Fibroblast of peridontal ligament (primary cell): ENCODE measurements around the gene COQ8A.

ENCODE experiments used
- DNase-seq: peaks from one replicate; pipeline ENCODE4 v3.0.0-alpha.2; 2010; ENCODE audit errors: extremely low read depth

COQ8A gene

DNA sequence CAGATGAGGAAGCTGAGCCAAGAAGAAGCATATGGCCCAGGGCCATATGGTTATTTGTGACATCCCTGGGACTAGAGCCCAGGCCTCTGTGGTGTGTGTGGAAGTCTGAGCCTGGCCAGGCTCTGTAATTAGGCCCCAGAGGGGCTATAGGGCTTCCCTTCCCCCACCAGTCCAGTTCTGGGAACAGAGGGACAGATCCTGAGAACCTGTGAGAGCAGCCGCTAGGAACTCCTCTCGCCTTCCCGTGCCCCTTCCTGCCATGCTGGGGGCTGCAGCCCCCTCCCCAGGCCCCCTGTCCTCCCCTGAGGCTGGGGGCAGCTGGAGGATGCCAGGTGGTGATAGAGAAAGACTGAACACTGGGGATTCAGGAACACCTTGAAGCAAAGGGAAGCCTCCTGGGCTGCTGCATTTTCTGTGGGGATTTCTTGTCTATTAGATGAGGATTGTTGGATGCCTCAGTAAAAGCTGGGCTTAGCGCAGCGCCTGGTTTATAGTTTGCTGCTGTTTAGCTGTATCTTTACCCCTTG lies 33.3 kb downstream of the COQ8A start:
- DNase-seq = peak; percentile 62

DNA sequence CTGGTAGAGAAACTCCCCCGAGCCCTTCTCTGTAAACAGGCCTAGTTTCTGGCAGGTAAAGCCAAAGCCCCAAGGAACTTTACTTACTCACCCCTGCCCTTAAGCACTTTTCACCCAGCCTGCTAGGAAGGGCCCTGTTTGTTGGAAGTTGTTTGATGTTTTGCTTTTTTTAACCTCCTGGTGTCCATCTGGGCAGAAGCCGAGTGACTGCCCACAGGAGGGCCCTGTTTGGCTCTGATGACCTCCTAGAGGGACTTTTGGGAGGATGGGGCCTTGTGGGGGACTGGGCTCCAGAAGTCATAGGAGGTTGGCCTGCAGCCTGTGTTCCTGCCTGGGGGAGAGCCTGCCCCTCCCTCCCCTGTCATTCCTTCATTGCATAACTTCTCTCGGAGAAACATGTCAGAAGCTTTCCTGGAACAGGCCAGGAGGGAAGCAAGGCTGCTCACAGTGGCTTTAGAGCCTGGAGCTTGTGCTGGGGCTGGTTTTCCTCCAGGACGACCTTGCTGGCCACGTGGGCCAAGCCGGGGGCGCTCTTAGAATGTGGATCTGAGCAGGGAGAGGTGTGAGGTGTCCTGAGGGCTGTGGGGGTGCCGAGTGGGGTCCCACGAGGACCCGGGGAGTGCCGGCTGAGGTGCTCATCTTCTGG lies 33.9 kb downstream of the COQ8A start:
- peak; percentile 42 for DNase-seq

DNA sequence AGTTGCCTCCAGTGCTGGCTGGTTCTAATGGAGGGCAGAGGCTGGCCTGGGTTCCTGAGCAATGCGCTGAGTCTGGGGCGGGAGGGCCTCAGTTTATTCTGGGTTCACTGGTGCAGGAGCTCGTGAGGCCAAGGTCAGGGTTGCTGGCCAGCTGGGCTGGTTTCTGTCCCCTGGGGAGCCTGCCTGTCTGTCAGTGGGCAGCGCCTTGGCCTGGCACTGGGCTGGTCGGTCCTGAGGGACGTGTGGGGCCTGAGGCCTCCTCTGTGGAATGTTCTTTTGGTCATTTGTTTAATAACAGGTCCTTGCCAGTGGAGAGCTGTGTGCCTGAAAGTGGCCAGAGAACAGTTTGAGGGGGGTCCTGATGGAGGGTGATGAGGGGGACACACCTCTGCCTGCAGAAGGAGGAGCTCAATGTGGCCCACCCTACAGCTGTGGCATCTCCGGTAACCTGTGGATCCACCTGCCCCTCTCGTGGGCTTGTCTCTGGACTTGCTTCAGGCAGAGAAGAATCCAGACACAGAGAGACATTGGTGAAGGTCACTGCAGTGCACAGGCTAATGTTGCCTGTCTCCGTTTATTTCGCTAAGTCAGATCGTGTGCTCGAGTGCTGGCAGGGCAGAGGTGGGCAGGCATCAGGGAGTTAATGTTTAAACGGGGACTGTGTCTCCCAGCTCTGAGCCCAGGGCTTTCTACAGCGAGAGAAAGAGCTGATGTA lies 34.6 kb downstream of the COQ8A start:
- DNase-seq = no peak

DNA sequence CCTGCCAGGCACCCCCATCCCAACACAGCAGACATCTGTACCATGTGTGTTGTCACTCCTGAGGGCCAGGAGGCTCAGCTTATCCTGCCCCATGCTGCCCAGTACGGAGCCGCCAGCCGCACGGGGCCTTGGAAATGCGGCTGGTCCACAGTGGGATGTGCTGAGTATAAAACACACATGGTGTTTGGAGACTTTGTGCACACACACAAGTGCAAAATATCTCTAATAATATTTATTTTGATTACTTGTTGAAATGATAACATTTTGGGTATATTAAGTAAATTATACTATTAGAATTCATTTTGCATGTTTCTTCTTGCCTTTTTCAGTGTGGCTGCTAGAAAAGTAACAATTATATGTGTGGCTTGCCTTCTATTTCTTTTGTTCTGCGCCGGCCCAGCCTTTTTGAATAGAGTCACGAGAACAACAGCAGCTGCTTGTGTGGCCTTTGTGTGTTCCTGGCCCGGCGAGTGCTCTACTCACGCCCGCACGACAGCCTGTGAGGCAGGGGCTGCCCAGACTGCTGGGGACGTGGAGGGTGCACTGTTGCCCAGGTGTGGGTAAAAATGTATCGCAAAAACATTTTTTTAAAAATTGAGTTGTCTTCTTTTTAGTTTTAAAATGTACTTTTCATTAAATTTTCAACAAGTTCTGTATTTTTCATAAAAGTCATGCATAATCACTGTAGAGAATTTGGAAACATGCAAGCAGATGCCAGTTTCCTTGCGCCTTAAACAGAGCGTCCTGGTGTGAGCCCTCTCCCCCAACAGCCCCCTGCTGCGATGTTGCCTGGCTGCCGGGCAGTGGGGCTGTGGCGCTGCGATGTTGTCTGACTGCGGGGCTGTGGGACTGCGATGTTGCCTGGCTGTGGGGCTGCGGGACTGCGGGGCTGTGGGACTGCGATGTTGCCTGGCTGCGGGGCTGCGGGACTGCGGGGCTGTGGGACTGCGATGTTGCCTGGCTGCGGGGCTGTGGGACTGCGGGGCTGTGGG lies 35.5 kb downstream of the COQ8A start:
- DNase-seq = no peak

DNA sequence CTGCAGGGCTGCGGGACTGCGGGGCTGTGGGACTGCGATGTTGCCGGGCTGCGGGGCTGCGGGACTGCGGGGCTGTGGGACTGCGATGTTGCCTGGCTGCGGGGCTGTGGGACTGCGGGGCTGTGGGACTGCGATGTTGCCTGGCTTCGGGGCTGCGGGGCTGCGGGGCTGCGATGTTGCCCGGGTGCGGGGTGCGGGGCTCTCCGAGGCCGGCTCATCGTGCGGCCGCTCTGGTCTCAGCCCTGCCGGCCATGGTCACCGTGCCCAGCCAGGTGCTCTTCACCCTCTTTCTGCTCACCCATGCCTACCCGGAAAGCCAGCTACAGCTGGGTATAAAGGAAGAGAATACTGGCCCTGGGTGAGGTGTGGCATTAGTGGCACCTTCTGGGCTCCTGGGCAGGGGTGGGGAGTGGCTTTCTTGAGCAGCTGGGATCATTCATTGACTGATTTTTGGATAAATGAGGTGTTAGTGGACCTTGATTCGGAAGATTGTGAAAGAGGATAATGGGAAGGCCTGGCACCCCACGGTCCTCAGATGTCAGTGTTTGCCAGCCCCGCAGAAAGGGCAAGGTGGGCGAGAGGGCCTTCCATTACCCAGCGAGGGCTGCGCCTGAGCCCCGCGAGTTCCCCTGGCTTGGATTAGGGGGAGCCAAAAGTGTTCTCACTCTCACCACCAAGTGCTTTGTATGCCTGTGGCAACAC lies 36.3 kb downstream of the COQ8A start:
- no peak for DNase-seq

DNA sequence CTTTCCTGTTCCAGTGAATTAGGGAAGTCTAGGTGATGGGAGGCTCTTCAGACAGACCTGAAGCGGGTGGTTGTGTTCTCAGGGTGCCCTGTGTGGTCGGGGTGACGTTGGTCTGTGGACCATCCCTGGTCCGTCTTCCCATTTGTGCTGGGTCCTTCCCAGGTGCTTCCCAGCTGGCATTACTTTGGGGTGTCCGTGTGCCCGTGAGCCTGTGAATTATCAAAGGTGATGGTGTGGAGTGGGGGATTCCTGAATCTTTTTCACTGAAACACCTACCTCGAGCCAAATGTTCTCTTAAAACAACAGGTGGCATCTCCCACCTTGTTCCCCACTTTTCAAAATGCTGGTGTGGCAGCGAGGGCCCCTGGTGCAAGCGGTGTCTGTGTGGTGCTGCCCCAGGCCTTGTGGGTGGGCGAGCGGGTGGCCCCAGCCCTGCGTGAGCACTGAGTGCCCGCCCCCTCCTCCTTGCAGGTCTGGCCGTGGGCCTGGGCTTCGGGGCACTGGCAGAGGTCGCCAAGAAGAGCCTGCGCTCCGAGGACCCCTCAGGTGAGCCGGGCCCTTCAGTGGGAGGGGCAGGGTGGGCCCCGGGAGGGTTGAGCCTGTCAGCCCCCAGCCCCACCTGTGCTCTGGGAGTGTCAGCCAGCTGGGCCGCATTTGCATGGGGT lies 37.0 kb downstream of the COQ8A start:
- no peak for DNase-seq

DNA sequence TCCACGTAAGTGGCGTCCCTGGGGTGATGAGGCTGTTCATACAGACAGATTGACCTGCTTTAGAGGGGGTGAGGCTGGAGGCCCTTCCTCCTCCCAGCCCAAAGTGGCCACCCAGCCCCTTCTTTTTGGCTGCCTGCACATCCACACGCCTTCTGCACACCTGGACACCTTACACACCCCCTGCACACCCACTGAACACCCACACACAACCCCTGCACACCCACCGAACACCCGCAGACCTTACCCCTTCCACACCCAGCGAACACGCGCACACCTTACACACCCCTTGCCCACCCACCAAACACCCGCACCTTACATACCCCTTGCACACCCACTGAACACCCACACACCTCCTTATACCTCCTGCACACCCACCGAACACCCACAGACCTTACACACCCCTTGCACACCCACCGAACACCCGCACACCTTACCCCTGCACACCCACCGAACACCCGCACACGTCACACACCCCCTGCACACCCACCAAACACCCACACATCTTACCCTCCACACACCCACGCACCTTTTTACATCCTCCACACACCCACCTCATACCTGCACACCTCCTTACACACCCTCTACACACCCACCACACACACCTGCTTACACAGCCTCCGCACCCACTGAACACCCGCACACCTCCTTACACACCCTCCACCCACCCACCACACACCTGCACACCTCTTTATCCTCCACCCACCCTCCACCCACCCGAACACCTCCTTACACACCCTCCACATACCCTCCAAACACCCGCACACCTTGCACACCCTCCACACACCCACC lies 37.7 kb downstream of the COQ8A start:
- DNase-seq = no peak

DNA sequence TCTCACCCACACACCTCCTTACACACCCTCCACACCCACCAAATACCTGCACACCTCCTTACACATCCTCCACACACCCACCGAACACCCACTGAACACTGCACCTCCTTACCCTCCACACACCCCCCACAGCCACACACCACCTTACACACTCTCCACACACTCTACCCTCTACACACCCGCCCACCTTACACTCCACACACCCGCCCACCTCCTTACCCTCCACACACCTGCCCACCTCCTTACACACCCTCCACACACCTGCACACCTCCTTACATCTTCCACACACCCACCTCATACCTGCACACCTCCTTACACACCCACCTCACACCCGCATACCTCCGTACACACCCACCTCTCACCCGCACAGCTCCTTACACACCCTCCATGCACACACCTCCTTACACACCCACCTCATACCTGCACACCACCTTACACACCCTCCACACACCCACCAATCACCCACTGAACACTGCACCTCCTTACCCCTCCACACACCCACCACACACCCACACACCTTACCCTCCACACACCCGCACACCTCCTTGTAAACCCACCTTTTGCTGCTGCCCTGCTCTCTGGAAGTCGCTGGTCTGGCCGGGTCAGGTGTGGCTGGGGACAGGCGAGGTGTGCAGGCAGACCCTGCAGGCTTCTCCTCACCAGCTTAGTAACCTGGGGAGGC lies 38.5 kb downstream of the COQ8A start:
- no peak for DNase-seq

DNA sequence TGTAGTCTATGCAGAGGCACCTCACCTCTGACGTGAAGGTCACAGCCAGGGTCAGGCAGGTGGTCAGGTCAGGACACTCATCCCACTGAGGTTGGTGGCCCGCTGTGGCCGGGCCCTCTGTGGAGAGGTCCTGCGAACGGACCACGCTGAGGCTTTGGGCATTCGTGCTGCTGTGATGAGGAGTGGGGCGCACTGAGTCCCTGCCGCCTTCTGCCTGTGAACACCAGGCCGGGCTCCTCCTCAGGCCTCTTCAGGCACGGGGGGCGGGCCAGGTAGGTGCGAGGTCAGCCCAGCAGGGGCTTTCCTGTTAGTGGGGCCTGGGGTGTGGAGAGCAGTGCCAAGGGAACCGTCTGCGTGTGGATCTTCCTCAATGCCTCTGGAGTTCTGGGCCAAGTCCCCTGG lies 39.0 kb downstream of the COQ8A start:
- DNase-seq = no peak

DNA sequence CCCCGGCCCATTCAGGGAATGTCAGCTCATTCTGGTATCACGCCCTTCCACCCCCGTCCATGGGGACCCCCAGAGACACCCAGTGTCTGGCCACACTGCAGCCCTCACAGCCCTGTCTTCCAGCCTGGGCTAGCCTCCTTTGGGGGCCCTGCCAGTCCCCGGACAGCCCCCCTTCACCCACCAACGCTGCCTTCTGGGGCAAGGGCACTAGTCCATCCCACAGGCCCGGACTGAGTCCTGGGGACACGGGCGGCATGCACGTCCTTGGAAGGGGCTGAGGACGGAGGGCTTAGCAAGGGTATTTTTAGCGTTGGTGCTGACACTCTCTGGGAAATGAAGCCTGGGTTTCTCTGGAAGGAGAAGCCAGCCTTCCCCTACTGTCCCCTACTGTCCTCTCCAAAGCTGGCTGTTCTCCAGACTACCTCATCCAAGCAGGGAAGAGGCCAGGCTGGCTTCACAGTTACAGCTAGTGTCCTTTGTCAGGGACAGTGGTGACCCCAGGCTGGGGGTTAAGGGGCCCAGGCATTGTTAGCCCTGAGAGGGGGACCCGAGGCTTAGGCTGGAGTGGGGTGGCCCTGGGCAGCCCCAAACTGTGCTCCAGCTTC lies 39.5 kb downstream of the COQ8A start:
- no peak for DNase-seq

DNA sequence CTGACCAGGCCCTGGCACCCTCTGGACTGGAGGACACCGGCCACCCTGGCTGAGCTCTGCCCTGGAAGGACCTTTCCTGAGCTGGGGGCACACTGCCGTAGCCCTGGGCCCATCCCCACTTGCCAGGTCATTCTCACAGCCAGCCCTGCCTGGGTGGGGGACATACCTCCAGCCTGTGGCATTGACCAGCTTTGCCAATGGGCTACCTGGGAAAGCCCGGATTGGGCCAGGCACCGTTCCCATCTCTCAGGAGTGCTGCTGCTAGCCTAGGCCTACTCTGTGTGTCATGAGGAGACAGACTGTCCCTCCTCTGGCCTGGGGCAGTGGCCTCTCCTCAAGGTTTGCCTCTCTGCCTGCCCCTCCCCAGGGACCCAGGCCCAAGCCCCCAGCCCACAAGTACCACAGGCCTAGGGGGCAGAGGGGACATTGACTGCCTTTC lies 40.0 kb downstream of the COQ8A start:
- DNase-seq = no peak

DNA sequence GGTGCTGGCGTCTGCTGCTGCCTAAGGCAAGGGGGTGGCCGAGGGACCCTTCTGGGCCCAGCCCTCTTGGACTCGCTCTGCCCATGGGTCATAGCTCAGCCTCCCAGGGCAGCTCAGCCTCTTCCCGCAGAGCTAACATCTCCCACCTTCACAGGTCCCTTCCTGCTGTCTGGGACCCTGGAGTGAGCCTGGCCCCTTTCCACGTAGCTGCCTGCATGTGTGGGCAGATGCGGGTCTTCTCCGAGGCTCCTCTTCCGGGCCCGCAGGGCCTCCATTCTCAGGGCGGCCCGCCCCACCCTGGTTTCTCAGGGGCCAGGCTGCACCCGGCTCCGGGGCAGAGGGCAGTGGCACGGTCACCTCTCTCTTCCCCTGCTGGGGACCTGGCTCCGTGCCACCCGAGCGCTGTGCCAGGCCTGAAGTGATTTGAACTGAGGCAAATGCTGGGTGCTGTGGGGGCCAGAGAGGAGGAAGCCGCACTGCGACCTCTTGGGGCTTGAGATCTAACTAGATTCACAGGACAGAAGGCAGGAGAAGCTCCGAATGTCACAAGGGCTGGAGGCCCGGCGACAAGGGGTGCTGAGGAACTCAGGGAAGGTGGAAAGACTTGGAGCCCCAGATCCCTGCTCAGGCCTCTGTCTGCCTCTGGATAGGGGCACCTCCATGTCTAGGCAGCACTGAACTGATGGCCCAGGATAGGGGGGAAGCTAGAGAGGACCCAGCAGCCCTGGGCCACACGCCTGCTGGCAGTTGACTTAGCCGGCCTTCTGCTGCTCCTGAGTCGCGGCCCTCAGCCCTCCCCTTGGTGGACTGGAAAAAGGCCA lies 40.7 kb downstream of the COQ8A start:
- DNase-seq = no peak

DNA sequence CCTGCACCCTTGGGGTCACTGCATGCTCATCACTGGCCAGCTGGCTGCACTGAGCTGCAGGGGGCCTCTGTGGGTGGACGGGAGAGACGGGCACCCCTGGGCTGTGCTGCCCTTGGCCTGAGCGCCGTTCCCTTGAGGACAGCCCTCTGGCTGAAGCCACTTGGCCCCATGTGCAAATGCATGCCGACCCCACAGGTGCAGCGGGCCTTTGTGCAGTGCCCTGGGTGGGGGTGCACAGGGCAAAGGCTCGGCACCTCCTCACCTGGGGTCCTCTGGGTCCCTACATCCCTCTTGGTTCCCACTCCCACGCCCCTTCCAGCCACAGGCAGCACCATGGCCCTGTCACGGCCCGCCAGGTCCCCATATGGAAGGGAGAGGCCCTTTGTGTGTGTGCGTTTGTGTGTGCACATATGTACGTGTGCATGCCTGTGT lies 41.3 kb downstream of the COQ8A start:
- DNase-seq = no peak

DNA sequence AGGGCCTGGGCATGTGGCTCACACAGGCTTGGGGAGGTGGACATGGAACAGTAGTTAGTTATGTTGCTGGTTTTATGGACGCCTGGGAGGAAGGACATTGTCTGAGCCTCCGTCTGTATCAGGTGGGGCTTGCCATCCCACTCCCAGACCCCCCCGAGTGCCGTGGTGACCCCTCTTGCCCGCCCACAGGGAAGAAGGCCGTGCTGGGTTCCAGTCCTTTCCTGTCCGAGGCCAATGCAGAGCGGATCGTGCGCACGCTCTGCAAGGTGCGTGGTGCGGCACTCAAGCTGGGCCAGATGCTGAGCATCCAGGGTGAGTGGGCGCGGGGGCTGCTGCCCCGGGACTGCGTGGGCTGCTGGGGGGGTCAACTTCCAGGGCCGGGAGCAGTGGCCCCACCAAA lies 41.7 kb downstream of the COQ8A start:
- DNase-seq = no peak

DNA sequence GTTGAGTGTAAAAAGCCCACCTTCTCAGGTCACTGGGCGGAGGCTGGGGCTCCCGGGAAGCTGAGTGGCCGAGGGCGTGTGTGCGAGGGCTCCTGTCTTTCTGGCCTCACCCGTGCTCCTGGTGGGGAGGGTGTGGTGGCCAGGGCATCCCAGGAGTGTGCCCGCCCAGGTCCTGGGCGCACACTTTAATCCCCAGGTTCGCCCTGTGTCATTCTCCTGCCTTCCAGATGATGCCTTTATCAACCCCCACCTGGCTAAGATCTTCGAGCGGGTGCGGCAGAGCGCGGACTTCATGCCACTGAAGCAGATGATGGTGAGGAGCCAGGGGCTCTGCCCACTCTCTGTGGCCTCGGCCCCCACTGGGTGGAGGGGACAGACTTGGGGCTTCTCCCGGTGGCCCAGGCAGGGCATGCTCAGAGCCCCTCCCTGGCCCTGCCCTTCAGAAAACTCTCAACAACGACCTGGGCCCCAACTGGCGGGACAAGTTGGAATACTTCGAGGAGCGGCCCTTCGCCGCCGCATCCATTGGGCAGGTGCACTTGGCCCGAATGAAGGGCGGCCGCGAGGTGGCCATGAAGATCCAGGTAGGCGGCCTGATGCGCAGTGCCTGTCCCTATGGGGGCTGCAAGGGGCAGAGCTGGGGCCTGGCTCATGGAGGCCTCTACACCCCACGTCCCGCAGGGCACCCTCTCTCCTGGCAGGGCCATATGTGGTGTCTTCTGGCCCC lies 42.5 kb downstream of the COQ8A start:
- DNase-seq = no peak

DNA sequence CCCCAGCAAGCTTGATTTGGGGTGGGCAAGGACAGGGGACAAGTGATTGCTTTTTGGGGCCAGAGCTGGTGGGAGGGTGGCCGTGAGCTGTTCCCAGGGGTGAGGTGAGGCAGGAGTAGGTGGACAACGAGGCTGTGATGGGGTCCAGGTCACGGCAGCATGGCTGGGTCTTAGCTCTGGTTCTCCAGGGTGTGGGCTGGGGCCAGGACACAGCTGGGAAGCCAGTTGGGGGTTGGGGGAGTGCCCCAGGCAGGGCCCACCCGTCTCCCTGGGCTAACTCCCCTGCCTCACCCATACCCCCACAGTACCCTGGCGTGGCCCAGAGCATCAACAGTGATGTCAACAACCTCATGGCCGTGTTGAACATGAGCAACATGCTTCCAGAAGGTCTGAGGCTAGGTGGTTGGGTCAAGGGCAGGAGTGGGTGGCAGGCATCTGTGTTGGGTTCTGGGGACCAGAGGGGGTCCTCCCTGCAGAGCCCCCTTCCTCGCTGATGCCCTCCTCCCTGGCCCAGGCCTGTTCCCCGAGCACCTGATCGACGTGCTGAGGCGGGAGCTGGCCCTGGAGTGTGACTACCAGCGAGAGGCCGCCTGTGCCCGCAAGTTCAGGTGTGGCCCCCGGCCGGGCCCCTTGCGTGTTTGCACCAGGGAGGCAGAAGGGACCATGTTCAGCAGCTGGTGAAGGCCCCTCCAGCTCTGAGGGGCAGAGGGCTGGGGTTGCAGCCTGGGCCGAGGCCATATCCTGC lies 43.3 kb downstream of the COQ8A start:
- DNase-seq = no peak

DNA sequence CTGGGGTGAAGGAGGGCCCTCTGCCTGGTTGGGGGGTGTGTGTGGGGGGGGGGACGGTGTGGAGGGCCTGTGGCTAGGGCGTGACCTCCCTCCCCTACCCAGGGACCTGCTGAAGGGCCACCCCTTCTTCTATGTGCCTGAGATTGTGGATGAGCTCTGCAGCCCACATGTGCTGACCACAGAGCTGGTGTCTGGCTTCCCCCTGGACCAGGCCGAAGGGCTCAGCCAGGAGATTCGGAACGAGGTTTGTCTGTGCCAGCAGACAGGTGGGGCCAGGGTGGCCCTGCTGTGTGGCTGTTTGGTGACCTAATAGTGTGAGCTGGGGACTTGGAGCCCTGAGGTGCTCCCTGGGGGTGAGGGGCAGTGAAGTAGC lies 43.9 kb downstream of the COQ8A start:
- DNase-seq = no peak
